Smooth muscle cell (in vitro differentiated cells): ENCODE results near the gene CRYGS. TPM values are rescaled to one million over a fixed set of nuclear protein-coding genes. Genes with fewer than 3 reads are reported as not detected.

Experiments
- DNase-seq: peaks from one replicate; lab custom pipeline; 2025; ENCODE audit not compliant: unreplicated experiment; lab: John Stamatoyannopoulos, UW
- H2AFZ ChIP-seq: fragments of 200-600 bp; sonication (generic); 2 replicates; pipeline ENCODE4 v1.6.0; 2016; ENCODE audit warnings: antibody characterized with exemption, low read depth, mild to moderate bottlenecking
- H3F3A ChIP-seq: fragments of 200-600 bp; sonication (generic); 2 replicates; pipeline ENCODE4 v1.6.0; 2017; ENCODE audit warnings: antibody characterized with exemption, low read depth
- H3K27ac ChIP-seq: fragments of 200-600 bp; sonication (generic); 2 replicates; pipeline ENCODE4 v1.5.1; 2016; ENCODE audit warnings: low read depth, mild to moderate bottlenecking
- H3K27me3 ChIP-seq: fragments of 200-600 bp; sonication (generic); 2 replicates; pipeline ENCODE4 v1.6.1; 2016; ENCODE audit warnings: low read depth, mild to moderate bottlenecking
- H3K36me3 ChIP-seq: fragments of 200-600 bp; sonication (generic); 2 replicates; pipeline ENCODE4 v1.5.1; 2016; ENCODE audit warnings: low read depth
- H3K4me1 ChIP-seq: fragments of 200-600 bp; sonication (generic); 2 replicates; pipeline ENCODE4 v1.5.1; 2016; ENCODE audit warnings: low read depth
- H3K4me2 ChIP-seq: fragments of 200-600 bp; sonication (generic); 2 replicates; pipeline ENCODE4 v1.6.0; 2016; ENCODE audit warnings: mild to moderate bottlenecking
- H3K4me3 ChIP-seq: fragments of 200-600 bp; sonication (generic); 2 replicates; pipeline ENCODE4 v1.5.1; 2016; ENCODE audit warnings: mild to moderate bottlenecking
- H3K79me2 ChIP-seq: fragments of 200-600 bp; sonication (generic); 2 replicates; pipeline ENCODE4 v1.6.0; 2016; ENCODE audit warnings: low read depth, mild to moderate bottlenecking
- H3K9ac ChIP-seq: fragments of 200-600 bp; sonication (generic); 2 replicates; pipeline ENCODE4 v1.6.0; 2016; ENCODE audit warnings: low read depth
- H3K9me3 ChIP-seq: fragments of 200-600 bp; sonication (generic); replicated peaks from 2 replicates; pipeline ENCODE4 v1.5.1; 2016; ENCODE audit warnings: low read depth
- H4K20me1 ChIP-seq: fragments of 200-600 bp; sonication (generic); 2 replicates; pipeline ENCODE4 v1.6.0; 2016; ENCODE audit warnings: low read depth
- WGBS: methylation state at CpG from one replicate; pipeline ENCODE4 v1.1.7; 2016; ENCODE audit warnings: low lambda C conversion rate; 5-methylcytosine and 5-hydroxymethylcytosine counted together
- polyA plus RNA-seq: library from polyadenylated mRNA; unstranded; fragments of >200 nt; fragmentation: Nextera tagmentation; extraction: Ambion mirVana; gene quantifications from 2 replicates; pipeline ENCODE4 v1.2.1, GENCODE V29; 2016
- total RNA-seq: library from RNA; depleted of rRNA; stranded (reverse); fragments of >200 nt; gene quantifications from 2 replicates; pipeline ENCODE4 v1.2.3, GENCODE V29; 2014
- TF ChIP-seq, protein P1 (sequence below): fragments of 200-600 bp; sonication (generic); IDR thresholded peaks from 2 replicates; pipeline ENCODE4 v1.5.1; 2017; ENCODE audit warnings: borderline replicate concordance, mild to moderate bottlenecking, antibody characterized with exemption; ENCODE audit not compliant: insufficient read depth, poor library complexity, severe bottlenecking

CRYGS gene
- total and polyA plus RNA-seq, 2 experiments from 2014 or later, result 5.5 to 6.6 TPM

- Histone ChIP-seq H2AFZ (no peak overlapping the region), H3K79me2 (no peaks in the 10 kb centered on the region), H3K27ac (no peak overlapping the region), H3K9ac (no peak overlapping the region), H3K4me3 (no peak overlapping the region), H4K20me1 (no peaks in the 10 kb centered on the region), H3K9me3 (no peaks in the 10 kb centered on the region), H3K36me3 (no peaks in the 10 kb centered on the region), H3F3A (no peaks in the 10 kb centered on the region), H3K4me1 (peaks cover 7% of the 10 kb centered on the region), H3K27me3 (no peaks in the 10 kb centered on the region), H3K4me2 (no peak overlapping the region)
- no peak for DNase-seq
- TF ChIP-seq, protein P1, sequence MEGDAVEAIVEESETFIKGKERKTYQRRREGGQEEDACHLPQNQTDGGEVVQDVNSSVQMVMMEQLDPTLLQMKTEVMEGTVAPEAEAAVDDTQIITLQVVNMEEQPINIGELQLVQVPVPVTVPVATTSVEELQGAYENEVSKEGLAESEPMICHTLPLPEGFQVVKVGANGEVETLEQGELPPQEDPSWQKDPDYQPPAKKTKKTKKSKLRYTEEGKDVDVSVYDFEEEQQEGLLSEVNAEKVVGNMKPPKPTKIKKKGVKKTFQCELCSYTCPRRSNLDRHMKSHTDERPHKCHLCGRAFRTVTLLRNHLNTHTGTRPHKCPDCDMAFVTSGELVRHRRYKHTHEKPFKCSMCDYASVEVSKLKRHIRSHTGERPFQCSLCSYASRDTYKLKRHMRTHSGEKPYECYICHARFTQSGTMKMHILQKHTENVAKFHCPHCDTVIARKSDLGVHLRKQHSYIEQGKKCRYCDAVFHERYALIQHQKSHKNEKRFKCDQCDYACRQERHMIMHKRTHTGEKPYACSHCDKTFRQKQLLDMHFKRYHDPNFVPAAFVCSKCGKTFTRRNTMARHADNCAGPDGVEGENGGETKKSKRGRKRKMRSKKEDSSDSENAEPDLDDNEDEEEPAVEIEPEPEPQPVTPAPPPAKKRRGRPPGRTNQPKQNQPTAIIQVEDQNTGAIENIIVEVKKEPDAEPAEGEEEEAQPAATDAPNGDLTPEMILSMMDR, result no peak
Observed at GRCh38 chr3:186530415-186530814, 13.8 kb downstream of the CRYGS start.

GRCh38 chr3:186529201-186529999, 14.8 kb downstream of the CRYGS start:
- Histone ChIP-seq H3K4me3 (no peak overlapping the region), H3K27ac (no peak overlapping the region), H3K9me3 (no peaks in the 10 kb centered on the region), H3F3A (no peaks in the 10 kb centered on the region), H3K36me3 (no peaks in the 10 kb centered on the region), H3K79me2 (no peaks in the 10 kb centered on the region), H3K4me2 (no peak overlapping the region), H3K4me1 (peaks cover 7% of the 10 kb centered on the region), H3K27me3 (no peaks in the 10 kb centered on the region), H4K20me1 (no peaks in the 10 kb centered on the region), H2AFZ (no peak overlapping the region), H3K9ac (no peak overlapping the region)
- no peak for DNase-seq
- WGBS, result 89% methylated on average over 11 of the region's 11 CpGs
- TF ChIP-seq, protein P1, result no peak

DNA sequence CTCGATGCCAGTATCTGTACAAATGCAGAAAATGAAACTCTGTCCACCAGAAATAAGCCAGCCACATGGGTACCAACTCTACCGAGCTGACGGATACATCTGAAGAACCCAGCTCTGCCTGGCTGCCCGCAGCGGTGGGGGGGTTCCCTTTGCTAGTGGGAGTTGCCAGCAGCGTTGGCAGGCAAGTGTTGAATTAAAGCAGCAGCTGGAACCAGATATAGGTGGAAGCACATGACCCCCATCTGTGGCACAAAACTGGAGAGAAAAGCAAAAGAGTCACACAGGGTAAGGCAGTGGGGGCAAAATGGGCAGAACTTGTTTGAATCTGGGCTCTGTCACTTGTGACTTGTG, 17.9 kb downstream of the CRYGS start:
- Histone ChIP-seq H3K4me2 (no peak overlapping the region), H3F3A (no peaks in the 10 kb centered on the region)
- TF ChIP-seq, protein P1, result no peak

More for the DNA sequence above, 17.9 kb downstream of the CRYGS start:
- Histone ChIP-seq H3K9me3 (no peaks in the 10 kb centered on the region), H3K27me3 (no peaks in the 10 kb centered on the region), H3K4me3 (no peak overlapping the region), H3K79me2 (no peaks in the 10 kb centered on the region), H3K36me3 (no peaks in the 10 kb centered on the region), H3K9ac (no peak overlapping the region), H3K27ac (no peak overlapping the region), H2AFZ (no peak overlapping the region), H3K4me1 (peaks cover 16% of the 10 kb centered on the region), H4K20me1 (no peaks in the 10 kb centered on the region)
- DNase-seq, result no peak
- WGBS, result 93% methylated on average over 6 of the region's 6 CpGs
